Skeletal muscle satellite cell (primary cell): ENCODE data around the gene HS3ST3A1. TPM values are rescaled to one million over a fixed set of nuclear protein-coding genes. Genes with fewer than 3 reads are reported as not detected.

Experiments used
- H3K27me3 ChIP-seq: 2 replicates; pipeline ENCODE4 v1.7.0; 2013; ENCODE audit warnings: low read length; ENCODE audit not compliant: control insufficient read depth, insufficient read depth
- H3K36me3 ChIP-seq: 2 replicates; pipeline ENCODE4 v1.7.0; 2013; ENCODE audit warnings: mild to moderate bottlenecking, control low read depth, low read length; ENCODE audit not compliant: insufficient read depth
- H3K4me1 ChIP-seq: 2 replicates; pipeline ENCODE4 v1.7.0; 2013; ENCODE audit warnings: low read length; ENCODE audit not compliant: control insufficient read depth, insufficient read depth
- H3K4me2 ChIP-seq: 2 replicates; pipeline ENCODE4 v1.7.0; 2013; ENCODE audit warnings: mild to moderate bottlenecking, low read length
- H3K4me3 ChIP-seq: 2 replicates; pipeline ENCODE4 v1.7.0; 2013; ENCODE audit warnings: low read length
- H3K9ac ChIP-seq: 2 replicates; pipeline ENCODE4 v1.7.0; 2013; ENCODE audit warnings: mild to moderate bottlenecking, low read depth, low read length, moderate library complexity
- H3K9me3 ChIP-seq: replicated peaks from 2 replicates; pipeline ENCODE4 v1.7.0; 2013; ENCODE audit warnings: mild to moderate bottlenecking, control low read depth, low read length
- small RNA-seq: library from RNA; depleted of rRNA; stranded (forward); fragments of <200 nt; gene quantifications from one replicate; pipeline ENCODE3, GENCODE V24; 2012

HS3ST3A1 gene

GRCh38 chr17:13457783-13458182 is 143.9 kb downstream of the HS3ST3A1 start:
- no peaks in the 10 kb centered on the region for H3K36me3 ChIP-seq
- no peaks in the 10 kb centered on the region for H3K4me1 ChIP-seq
- H3K4me3 ChIP-seq: no peak overlapping the region
- no peak overlapping the region for H3K9ac ChIP-seq
- no peaks in the 10 kb centered on the region for H3K9me3 ChIP-seq
- H3K27me3 ChIP-seq: no peaks in the 10 kb centered on the region
- no peak overlapping the region for H3K4me2 ChIP-seq

Small RNA genes lying within 50 kb of the gene (small RNA-seq; reads per million reads assigned to genes)
- gene MIR548H3: not detected
